ENCODE results near the gene SLC25A41. TPM values are rescaled to one million over a fixed set of nuclear protein-coding genes. Genes with fewer than 3 reads are reported as not detected.
"Not testable (repeated sequence)": the region's sequence is repeated elsewhere in the genome, so short reads cannot be mapped to it uniquely, and the experiment has no call there.

The SLC25A41 gene
- total RNA-seq, 1 donor from 2014 or later, result 0.10 TPM

GRCh38 chr19:6428692-6429418 is 4.7 kb downstream of the SLC25A41 start:
- not testable (repeated sequence) for DNase-seq (ENCODE audit: low read depth)

- no peak for DNase-seq (ENCODE audit: low read depth)
Measured at GRCh38 chr19:6427131-6427530, 6.4 kb downstream of the SLC25A41 start.

GRCh38 chr19:6425732-6426620 is 7.6 kb downstream of the SLC25A41 start:
- DNase-seq (ENCODE audit: low read depth), result no peak

DNA sequence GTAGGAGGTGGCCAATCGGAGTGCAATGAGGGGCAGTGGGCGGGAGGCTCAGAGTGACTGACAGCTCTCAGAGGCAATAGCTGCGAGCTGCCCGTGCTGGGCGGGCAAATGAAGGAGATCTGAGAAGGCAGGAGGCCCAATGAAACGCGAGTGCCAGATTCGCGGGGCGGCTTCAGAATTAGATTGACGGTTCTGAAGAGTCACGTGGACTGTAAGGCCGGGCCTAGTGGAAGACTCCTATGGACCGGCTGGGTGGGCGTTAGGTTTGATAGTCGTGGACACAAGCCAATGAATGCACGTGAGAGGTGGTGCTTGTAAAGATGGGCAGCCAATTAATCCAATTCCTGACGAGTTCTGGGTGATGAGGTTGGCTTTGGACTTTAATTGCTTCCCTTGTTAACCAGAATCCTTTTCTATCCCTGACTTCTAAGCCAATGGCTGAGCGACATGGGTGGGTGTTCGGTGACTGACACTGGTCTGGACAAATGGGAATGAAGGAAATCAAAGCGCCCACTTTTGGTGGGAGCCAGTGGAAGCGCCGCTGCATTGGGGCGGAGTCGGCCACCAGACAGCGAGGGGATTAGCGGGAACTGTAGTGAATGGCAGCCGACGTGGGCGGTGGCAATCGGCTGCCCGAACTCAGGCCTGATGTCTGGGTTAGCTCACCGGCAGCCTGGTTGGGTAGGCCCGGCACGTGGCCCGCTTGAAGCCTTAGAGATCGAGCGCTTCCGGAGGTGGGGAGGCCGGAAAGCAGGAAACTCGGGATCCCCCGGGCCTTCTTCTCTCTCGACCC is 8.4 kb downstream of the SLC25A41 start:
- DNase-seq (ENCODE audit: low read depth), result peak; percentile 100

- no peak for DNase-seq (ENCODE audit: low read depth)
Measured at GRCh38 chr19:6424195-6424938, 9.2 kb downstream of the SLC25A41 start, which contains the start of gene KHSRP. KHSRP (minus strand) TSS chr19:6424811; CDS start chr19:6424701, 110 bp downstream.

DNA sequence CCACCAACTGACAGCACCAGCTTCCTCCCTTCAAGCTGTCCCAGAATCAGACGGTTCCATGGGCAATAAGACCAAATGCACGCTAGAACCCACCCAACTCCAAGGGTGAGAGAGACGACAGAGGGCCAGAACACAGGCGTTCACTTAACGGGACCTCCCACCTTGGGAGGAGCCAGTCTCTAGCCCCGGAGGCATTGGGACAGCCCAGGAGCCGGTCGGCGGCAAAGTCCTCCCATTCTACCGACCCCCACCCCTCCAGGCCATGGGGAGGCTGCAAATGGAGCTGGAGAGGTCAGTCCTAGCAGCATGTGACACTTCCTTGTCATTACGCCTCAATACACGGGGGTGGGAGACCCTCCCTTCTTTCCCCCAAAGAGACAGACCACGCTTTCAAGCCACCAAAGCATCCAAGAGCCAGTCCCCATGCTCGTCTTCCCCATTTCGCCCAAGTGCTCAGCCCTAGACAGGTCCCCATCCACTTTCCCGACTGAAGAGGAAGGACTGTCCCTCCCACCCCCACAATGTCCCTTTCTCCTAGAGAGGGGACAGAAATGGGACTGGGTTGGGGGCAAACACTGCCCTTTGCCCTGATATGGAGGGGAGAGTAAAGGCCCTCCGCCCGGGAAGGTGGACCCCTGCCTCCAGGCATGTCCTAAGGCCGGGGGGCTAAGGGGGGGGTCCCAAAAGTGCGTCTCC is 9.9 kb downstream of the SLC25A41 start:
- DNase-seq (ENCODE audit: low read depth), result peak; percentile 26

DNA sequence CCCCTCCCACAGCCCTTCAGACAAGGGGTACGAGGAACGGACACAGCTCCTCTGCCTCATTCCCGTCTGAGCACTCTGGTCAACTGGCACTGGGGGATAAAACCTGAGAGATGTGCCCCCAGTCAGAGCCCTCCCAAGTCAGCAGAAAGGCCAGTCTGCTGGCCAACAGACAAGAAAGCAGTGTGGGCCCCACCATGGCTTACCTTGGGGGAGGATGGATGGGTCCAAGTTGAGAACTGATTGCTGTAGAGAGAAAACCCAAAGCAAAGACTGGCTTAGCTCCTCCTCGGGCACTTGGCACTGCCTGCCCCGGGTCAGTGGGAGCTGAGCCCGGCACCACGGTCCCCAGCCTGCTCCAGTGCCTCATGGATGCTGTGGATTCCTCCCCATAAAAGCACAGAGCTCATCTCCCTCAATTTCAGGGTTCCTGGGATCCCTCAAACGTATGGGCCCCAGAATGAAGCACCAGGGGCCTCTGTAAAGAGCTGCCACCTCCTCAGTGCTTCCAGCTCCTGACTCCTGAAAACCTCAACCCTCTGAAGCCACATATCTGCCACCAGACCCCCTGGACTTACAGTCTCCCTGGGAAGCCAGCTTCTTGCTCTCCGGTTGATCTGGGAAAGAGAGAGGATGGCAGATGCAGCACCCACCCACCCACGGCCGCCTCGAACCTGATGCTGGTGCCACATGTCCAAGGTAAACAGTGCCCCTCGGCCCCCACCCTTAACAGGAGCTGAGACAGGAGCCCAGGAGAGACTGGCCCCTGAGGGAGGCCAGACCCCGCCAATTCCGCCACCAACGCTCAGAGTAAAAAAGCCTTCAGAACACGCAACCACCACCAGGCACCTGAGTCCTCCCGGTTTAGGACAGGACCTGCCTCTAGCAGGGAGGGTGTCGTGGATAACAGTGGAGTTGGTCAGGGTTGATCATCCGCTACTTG is 12.2 kb downstream of the SLC25A41 start:
- no peak for DNase-seq (ENCODE audit: low read depth)

DNA sequence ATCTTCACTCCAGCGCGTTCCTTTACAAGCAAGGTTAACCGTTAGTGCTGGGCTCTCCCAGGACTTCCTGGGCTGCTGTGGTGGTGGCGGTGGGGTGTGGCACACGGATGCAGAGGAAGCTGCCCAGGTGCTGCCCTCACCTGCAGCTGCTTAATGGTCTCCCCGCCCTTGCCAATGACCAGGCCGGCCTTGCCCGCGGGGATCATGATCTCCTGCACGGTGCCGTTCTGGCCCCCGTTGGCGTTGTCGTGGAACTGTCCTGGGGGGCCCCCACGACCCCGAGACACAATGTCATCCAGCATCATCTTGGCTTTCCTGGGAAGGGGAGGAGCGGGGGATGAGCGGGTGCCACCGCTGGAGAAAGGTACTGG is 15.0 kb downstream of the SLC25A41 start:
- DNase-seq (ENCODE audit: low read depth), result no peak

GRCh38 chr19:6417713-6418561 is 15.6 kb downstream of the SLC25A41 start:
- no peak for DNase-seq (ENCODE audit: low read depth)

DNA sequence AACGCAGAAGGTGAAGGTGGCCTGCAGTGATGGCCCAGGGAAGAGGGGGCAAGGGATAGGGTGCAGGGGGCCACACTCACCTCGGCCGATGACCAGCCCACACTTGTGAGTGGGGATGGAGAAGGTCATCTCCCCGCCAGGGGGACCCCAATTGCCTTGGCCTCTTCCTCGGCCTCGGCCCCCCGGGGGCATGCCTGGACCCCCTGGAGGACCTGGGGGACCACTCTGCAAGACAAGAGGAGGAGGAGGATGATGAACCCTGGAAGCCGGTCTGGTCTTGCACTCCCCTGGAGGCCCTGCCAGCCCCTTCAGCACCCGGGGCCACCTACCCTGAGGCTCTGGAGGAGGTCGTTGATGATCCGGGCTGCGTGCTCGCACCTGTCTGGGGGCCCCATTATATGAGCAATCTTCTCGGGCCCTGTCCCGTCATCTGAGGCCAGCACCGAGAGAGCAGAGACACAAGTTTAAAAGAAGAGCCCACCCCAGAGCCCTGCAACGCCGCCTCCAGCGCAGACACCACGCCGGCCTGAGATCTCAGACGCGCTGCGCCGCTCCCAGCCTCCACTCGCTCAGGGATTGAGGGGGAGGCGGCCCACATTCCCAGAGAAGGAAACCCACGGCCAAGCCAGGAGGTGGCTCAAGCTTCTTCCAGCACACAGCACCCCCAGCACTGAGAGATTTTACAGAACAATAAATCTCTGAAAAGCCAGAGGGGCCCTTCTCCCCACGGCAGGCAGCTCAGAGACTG is 16.7 kb downstream of the SLC25A41 start:
- no peak for DNase-seq (ENCODE audit: low read depth)

DNA sequence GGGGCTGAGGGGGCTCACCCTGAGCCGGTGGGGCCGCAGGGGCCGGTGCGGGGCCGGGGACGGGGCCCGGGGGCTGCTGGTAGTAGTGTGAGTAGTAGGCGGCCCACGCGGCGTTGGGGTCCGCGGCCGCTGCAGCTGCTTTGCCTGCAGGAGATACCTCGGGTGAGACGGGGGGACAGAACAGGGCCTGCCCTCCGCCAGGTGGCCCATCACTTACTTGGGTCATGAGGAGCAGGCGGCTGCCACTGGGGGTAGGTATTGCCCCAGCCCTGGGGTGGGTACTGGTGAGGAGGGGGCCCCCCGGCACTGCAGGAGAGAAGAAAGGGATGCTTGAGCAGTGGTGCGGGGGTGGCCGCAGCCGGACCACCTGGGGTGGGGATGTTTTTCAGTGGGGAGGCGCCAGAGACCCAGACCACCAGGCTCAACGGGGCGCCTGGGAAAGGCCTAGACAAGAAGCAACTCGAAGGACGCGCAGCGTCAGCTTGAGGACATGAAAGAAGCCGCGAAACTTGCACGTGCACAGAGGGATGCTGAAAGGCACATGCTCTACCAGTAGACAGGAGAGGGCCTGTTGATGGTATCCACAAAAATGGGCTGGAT is 17.9 kb downstream of the SLC25A41 start:
- DNase-seq (ENCODE audit: low read depth), result no peak

DNA sequence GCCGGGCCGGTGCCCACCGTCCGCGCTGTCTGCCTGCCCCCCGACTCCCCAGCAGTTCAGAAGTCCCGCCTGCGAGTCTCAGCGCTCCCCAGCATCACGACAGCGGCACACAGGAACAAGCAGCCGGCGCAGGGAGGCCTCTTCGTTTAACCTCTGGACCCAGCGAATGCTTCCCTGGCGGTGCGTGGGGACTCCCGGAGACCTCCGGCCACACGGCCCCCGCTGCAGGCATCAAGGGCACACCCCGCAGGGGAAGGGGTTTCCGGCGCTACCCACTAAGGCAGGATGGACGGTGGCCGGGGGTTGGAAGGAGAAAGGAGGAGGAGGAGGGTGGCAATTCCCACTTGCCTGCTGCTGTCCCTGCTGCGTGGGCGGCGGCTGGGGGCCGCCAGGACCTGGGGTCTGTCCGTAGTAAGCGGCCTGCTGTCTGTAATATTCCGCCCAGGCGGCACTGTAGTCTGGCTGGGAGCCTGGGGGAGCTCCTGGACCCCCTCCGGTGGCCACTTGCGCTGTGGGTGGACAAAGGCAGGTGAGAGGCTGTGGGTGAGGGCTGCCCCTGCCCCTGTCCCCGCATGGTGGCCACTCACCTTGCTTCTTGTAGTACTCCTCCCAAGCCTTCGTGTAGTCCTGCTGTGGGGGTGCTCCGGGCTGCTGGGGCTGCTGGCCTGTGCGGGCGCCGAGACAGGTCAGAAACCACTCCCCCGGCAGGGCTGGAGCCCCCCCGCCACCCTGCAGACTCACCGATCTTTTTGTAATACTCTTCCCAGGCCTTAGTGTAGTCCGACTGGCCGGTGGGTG is 18.6 kb downstream of the SLC25A41 start:
- DNase-seq (ENCODE audit: low read depth), result no peak

DNA sequence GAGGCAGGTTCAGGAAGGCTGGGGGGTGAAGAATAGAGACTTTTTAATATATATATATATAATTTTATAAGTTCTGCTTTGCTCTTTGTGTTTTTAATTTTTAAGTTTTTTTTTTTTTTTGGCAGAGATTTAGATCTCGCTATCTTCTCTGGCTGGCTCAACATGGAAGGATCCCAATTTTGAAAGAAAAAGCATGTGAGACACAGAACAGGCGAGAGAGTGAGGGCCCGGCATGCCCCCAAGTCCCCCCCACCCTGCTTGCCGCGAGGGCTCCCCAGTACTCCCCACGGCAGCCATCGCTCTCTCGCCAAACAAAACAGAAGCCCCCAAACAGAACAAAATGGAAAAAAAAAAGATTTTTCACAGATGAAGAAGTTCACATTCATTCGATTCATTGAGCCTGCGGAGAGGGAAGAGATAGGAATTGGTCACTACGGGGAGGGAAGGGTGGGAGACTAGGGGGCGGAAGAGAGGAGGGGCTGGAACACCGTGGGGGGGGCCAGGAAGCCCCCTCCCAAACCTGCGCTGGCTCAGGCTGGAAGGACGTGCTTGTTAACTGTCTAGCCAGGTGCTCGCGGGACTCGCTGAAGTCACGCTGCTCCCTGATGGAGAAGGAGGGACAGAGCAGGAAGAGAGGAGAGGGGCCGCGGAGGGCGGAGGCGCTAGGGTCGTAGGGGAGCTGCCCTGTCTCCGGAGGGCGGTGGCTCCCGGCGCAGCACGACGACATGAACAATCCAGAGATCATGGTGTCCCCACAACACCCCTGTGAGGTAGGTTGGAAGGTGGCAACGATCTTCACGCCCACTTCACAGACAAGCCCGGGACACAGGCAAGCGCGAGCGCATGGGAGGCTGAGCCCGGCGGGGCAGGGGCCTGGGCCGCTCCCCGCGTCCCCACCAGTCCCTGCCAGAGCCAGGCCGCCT is 19.6 kb downstream of the SLC25A41 start:
- no peak for DNase-seq (ENCODE audit: low read depth)

- DNase-seq (ENCODE audit: low read depth), result no peak
Measured at GRCh38 chr19:6413291-6413690, 20.3 kb downstream of the SLC25A41 start.

DNA sequence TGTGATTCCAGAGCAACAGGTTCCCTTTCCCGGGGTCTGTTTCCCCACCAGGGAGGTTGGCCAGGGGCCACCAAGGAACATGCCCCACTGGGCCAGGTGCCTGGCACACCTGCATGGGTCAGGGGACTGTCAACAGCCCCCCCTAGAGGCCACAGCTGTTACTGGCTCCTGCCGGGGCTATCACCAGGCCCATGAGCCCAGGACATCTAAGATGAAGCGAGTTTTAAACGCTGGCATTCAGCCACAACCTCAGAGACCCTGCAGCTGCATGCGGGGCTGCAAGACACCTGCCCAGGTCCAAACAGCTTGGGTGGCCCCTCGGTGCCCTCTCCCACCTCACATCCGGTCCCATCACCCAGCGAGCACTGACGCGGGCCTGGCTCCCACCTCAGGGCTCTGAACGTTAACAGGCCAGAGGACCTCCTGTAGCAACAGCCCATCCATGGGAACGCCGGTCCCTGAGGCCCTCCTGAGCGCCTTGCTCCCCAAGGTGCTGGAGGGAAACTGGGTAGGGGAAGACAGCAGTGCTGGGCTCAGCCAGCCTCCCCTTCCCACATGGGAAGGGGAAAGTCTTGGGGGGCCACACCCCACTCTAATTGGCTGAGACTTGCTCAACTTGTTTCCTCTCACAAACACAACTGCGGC is 21.0 kb downstream of the SLC25A41 start:
- no peak for DNase-seq (ENCODE audit: low read depth)

Measured in renal cortical epithelial cell (primary cell).